Measurements from ENCODE around the gene EPO.

The EPO gene

DNA sequence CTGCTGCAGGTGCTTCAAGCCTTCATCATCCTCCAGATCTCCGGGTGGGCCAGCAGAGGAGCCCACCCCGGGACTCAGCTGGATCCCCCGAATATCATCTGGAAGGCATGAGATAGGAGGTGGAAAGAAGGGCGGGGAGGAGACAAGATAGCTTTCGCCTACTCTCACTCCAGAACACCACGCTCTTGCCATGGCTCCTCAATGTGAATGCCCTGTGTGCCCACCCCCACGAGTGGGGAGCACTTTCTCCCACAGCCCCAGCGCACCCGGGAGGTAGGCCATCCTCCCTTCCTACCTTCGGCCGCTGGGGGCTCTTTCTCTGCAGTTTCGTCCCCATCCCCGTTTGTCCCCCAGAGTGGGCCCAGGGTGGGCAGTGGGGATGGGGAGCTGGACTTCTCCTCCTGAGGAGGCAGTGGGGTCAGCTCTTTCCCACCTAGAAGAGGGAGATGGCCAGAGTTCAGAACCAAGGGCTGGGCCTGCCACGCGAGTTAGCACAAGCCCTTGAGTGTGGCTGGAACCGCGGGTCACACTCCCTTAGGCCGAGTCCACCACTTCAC, 35.1 kb upstream of the EPO start:
- no peak for TF ChIP-seq POLR2A (IDR thresholded peaks at IDR 0.05; ENCODE audit: low read depth, low read length)
- no peak for TF ChIP-seq POLR2AphosphoS5 (IDR thresholded peaks at IDR 0.05; ENCODE audit: low read depth, low read length)
- TF ChIP-seq TAF1 (IDR thresholded peaks at IDR 0.05; ENCODE audit: borderline replicate concordance, low read depth, low read length) = no peak
- DNase-seq (ENCODE audit: insufficient read length) = peak; percentile 11
- no peak for FAIRE-seq

DNA sequence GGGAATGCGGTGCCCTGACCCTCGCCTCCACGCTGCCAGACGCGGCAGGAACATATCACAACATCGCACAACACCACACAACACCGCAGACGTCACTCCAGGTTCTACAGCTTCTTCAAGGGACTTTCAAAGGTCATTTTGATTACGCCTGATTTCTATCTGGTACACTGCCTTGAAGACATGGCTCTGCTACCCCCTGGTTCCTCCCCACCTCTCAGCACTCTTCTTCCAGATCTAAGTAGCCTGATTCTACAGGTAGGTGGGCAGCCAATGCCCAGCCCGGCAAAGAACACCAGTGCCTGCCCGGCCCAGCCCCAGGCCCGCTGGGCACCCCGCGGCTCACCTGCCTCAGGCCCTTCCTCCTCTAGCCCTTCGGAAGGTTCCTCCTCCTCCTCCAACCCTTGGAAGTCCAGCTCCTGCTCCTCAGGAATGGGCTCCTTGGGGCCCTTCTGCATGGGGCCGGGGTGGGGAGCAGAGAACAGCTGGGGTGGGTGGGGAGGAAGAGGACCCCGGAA, 34.6 kb upstream of the EPO start:
- DNase-seq (ENCODE audit: insufficient read length) = peak; percentile 9
- no peak for FAIRE-seq
- TF ChIP-seq POLR2A (IDR thresholded peaks at IDR 0.05; ENCODE audit: low read depth, low read length) (no peak), TAF1 (IDR thresholded peaks at IDR 0.05; ENCODE audit: borderline replicate concordance, low read depth, low read length) (no peak), POLR2AphosphoS5 (IDR thresholded peaks at IDR 0.05; ENCODE audit: low read depth, low read length) (no peak)

DNA sequence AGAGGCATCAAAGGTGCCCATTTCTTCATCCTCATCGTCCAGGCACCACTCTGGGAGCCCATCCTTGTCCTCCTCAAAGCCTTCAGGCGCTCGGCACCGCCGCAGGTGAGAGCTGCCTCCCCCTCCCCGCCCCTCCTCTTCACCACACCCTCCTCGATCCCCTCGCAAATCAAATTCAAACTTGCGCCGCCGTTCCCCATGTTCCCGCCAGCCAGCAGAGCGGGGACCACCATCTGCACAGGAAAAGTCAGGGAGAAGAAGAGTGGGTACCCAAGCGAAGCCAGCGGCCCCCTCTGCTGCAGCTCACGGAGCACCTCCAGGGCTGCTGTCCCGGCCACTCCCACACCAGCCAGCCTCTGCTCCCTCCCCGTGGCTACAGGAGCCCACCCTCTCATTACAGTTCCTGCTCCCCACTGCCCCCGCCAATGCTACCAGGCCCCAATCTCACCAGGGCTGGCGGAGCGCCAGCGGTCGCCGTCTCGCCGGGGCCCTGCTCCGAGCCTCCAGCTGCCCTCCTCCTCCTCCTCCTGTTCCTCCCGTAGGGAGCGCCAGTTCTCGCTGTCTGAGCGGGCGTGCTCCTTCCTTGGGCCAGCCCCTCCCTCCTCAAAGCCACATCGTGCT, 34.0 kb upstream of the EPO start:
- DNase-seq (ENCODE audit: insufficient read length) (peak; percentile 6), FAIRE-seq (no peak)
- TF ChIP-seq TAF1 (IDR thresholded peaks at IDR 0.05; ENCODE audit: borderline replicate concordance, low read depth, low read length) (no peak), POLR2AphosphoS5 (IDR thresholded peaks at IDR 0.05; ENCODE audit: low read depth, low read length) (no peak), POLR2A (IDR thresholded peaks at IDR 0.05; ENCODE audit: low read depth, low read length) (no peak)

DNA sequence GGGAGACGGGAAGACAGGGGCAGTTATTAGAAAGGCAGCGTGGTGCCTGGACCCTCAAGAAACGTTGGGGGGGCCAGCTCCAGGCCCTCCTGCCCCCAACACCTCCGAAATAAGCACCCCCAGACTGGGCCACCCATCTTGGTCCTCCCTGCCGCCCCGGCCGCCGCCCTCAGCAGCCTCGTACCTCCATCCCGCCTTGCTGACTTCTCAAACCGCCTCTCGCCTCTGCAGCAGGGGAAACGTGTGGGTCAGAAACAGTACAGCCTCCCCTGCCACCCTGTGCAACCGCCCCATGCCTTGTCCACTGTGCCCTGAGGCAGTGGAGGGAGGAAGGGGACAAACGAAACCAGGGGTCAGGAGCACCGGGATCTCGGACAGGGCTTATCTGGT, 33.5 kb upstream of the EPO start:
- TF ChIP-seq POLR2AphosphoS5 (IDR thresholded peaks at IDR 0.05; ENCODE audit: low read depth, low read length) (no peak), POLR2A (IDR thresholded peaks at IDR 0.05; ENCODE audit: low read depth, low read length) (no peak), TAF1 (IDR thresholded peaks at IDR 0.05; ENCODE audit: borderline replicate concordance, low read depth, low read length) (no peak)
- DNase-seq (ENCODE audit: insufficient read length) (peak; percentile 13), FAIRE-seq (no peak)

DNA sequence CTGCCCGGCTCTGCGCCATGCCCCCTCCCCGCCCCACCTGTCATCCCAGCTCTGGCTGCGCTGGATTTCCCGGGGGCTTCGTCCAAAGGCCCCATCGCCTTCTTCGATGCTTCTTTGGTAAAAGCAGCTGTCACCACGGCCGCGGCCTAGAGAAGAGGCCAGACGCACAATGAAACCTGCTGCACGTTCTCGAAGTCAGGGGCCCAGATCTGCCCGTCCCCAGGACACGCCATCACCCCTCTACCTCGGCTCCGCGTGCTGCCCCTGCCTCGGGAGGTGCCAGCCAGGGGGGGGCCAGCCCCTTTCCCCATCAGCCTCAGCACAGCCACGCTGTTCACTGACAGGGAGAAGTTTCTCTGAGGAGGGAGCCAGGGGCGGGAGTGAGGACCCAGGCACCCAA, 33.0 kb upstream of the EPO start:
- FAIRE-seq = no peak
- DNase-seq (ENCODE audit: insufficient read length) = no peak

DNA sequence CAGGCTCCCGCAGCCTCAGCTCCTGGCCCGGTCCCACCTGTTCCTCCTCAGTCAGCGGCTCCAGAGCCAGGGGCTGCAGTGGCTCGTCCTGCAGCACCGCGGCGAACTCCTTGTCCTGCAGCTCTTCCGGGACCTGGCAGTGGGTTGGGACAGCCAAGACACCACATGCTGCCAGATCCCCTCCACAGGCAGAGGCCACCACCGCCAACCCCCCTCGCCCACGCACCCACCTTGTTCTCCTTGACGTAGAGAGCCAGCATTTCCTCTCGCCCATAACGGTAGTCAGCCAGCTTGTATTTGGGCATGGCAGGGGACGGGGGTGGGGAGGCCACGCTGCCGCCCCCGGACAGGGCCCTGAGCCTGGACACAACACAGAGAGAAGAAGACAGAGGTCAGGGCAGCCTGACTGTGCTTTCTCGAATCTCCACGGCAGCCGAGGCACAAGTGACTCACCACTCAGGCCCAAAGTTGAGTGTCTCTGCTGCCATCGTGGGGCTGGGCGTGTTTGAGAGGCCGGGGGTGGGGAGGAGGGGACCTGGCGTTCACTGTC, 32.4 kb upstream of the EPO start:
- DNase-seq (ENCODE audit: insufficient read length) = peak; percentile 14
- TF ChIP-seq TAF1 (IDR thresholded peaks at IDR 0.05; ENCODE audit: borderline replicate concordance, low read depth, low read length) = no peak
- no peak for TF ChIP-seq POLR2A (IDR thresholded peaks at IDR 0.05; ENCODE audit: low read depth, low read length)
- TF ChIP-seq POLR2AphosphoS5 (IDR thresholded peaks at IDR 0.05; ENCODE audit: low read depth, low read length) = no peak
- no peak for FAIRE-seq

More for the DNA sequence above, 33.0 kb upstream of the EPO start:
- TF ChIP-seq TAF1 (IDR thresholded peaks at IDR 0.05; ENCODE audit: borderline replicate concordance, low read depth, low read length) = no peak
- no peak for TF ChIP-seq POLR2AphosphoS5 (IDR thresholded peaks at IDR 0.05; ENCODE audit: low read depth, low read length)
- TF ChIP-seq POLR2A (IDR thresholded peaks at IDR 0.05; ENCODE audit: low read depth, low read length) = no peak

DNA sequence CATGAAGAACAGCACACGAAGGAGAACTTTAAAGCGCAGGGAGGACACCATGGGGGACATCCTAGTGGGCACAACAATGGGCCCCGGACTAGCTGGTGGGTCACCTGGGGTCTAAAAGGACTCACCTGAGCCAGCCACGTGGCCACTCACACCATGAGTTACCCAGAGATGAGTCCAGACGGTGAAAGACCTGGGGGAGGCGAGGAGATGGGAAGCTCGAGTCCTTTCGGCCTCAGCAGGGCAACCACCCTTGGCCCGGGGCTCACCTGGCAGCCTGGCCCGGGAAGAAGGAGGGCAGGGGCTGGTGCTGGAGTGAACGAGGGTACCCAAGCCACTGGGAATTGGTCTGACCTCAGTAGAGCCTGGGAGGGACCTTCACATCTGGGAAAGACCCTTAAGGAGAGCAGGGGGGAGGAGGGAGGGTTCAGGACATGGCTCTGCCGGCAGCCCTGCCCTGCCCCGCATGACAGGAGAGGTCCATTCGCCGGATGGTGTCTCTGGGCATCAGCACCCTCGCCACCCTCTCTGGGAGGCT, 31.9 kb upstream of the EPO start:
- TF ChIP-seq TAF1 (IDR thresholded peaks at IDR 0.05; ENCODE audit: borderline replicate concordance, low read depth, low read length) = no peak
- no peak for TF ChIP-seq POLR2AphosphoS5 (IDR thresholded peaks at IDR 0.05; ENCODE audit: low read depth, low read length)
- no peak for TF ChIP-seq POLR2A (IDR thresholded peaks at IDR 0.05; ENCODE audit: low read depth, low read length)
- no peak for FAIRE-seq
- no peak for DNase-seq (ENCODE audit: insufficient read length)

DNA sequence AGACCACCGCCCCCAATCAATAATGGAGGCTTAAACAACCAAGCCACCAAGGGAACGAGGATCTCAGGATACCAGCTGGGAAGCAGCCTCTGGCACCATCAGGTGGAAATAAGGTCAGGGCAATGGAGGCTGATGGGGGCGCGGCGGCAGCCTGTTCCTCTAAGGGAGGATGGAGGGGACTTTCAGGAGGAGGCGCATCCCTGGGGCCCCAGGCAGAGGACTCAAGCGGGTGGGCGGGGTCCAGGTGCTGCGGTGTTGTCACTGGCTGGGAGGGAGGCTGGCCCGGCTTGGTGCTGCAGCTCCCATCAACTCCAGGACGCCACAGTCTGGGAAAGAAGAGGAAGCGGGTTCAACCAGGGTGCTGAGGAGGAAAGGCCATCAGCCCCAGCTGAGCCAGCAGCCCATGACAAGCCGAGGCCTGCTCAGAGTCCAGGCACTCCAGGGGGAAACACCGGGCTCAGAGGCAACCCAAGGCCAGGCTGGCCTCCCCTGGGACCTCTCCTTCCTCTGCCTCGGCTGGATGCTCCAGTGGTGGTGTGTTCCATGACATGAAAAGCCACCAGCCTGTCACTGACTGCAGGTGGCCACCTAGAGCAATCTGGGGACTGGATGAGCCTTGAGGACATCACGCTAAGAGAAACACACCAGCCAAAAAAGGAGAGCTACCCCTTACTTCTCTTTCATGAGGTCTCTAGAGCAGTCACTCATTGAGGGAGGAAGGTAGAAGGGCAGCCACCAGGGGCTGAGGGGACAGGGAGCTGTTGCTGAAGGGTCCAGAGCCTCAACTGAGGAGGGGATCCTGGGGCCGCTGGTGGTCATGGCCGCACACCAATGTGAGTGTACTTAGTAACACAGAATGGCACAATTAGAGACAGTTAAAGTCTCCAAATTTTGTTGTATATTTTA, 30.8 kb upstream of the EPO start:
- DNase-seq (ENCODE audit: insufficient read length) (peak; percentile 25), FAIRE-seq (peak; percentile 51)
- TF ChIP-seq POLR2AphosphoS5 (IDR thresholded peaks at IDR 0.05; ENCODE audit: low read depth, low read length) (no peak), TAF1 (IDR thresholded peaks at IDR 0.05; ENCODE audit: borderline replicate concordance, low read depth, low read length) (no peak), POLR2A (IDR thresholded peaks at IDR 0.05; ENCODE audit: low read depth, low read length) (no peak)

DNA sequence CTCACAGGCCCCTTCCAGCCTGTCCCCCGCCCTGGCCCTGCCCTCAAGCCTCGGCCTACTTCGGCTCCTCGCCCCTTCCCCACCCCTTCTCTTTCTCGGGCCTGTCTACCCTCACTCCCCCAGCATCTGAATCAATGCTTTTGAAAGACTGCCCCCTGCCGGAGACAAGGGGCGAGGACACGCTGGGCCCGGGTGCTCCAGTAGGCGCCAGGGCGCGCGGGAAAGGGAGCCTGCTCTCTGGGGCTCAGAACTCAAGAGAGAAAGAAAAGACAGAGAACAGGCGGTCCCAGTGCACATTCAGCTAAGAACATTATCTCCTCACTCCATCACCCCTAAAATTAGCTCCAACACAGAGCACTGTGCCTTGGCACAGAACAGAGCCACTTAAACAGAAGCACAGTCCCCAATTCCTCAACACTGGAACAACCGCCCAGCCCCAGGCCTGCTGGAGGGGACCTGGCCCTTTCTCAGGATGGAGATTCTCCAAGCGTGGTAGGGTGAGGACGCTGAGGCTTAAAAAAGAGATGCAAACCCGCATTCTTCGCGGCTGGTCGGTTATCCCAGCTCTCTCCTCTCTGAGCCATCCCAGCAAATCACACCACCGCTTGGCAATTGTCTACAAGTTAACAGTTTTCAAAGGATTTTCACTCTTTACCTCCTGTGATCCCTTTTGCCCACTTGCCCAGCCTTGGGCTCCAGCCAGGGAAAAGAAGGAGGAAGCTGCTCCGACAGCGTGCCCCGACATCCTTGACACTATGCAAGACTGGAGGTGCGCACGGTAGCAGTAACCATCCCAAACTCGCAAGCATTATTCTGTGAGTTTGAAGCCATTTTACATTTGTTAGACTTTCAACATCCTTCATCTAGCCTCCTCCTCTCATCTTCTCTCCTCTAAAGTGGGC, 28.3 kb upstream of the EPO start:
- FAIRE-seq = peak; percentile 95
- peak; percentile 89 for DNase-seq (ENCODE audit: insufficient read length)
- TF ChIP-seq TAF1 (IDR thresholded peaks at IDR 0.05; ENCODE audit: borderline replicate concordance, low read depth, low read length) (no peak), POLR2AphosphoS5 (IDR thresholded peaks at IDR 0.05; ENCODE audit: low read depth, low read length) (no peak), POLR2A (IDR thresholded peaks at IDR 0.05; ENCODE audit: low read depth, low read length) (no peak)

DNA sequence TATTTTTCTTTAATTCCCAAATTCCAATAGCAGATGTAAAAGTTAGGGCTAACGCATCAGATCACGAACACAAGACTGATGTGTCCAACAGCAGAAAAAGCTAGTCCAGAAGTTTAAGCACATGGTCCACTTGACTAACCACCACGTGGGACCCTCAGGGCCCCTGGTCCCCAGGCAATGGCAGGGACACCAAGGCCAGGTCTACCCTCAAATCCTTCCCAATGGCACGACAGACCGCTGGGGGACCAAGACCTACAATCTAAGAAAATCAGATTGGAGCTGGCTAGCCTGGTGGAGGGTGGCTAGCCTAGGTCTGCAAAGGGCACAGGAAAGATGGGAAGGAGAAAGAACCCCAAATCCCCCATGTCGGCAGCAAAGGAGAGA, 27.7 kb upstream of the EPO start:
- FAIRE-seq = peak; percentile 38
- DNase-seq (ENCODE audit: insufficient read length) = peak; percentile 8
- no peak for TF ChIP-seq POLR2AphosphoS5 (IDR thresholded peaks at IDR 0.05; ENCODE audit: low read depth, low read length)
- TF ChIP-seq POLR2A (IDR thresholded peaks at IDR 0.05; ENCODE audit: low read depth, low read length) = no peak
- no peak for TF ChIP-seq TAF1 (IDR thresholded peaks at IDR 0.05; ENCODE audit: borderline replicate concordance, low read depth, low read length)

Measured in GM12892 (cell line).